ENCODE data around the gene ERAP2. TPM values are rescaled to one million over a fixed set of nuclear protein-coding genes. Genes with fewer than 3 reads are reported as not detected.
"Not testable (repeated sequence)": the region's sequence is repeated elsewhere in the genome, so short reads cannot be mapped to it uniquely, and the experiment has no call there.

The ERAP2 gene, protein sequence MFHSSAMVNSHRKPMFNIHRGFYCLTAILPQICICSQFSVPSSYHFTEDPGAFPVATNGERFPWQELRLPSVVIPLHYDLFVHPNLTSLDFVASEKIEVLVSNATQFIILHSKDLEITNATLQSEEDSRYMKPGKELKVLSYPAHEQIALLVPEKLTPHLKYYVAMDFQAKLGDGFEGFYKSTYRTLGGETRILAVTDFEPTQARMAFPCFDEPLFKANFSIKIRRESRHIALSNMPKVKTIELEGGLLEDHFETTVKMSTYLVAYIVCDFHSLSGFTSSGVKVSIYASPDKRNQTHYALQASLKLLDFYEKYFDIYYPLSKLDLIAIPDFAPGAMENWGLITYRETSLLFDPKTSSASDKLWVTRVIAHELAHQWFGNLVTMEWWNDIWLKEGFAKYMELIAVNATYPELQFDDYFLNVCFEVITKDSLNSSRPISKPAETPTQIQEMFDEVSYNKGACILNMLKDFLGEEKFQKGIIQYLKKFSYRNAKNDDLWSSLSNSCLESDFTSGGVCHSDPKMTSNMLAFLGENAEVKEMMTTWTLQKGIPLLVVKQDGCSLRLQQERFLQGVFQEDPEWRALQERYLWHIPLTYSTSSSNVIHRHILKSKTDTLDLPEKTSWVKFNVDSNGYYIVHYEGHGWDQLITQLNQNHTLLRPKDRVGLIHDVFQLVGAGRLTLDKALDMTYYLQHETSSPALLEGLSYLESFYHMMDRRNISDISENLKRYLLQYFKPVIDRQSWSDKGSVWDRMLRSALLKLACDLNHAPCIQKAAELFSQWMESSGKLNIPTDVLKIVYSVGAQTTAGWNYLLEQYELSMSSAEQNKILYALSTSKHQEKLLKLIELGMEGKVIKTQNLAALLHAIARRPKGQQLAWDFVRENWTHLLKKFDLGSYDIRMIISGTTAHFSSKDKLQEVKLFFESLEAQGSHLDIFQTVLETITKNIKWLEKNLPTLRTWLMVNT
- total RNA-seq: 100 to 1,000 TPM; 122 to 138 TPM

DNA sequence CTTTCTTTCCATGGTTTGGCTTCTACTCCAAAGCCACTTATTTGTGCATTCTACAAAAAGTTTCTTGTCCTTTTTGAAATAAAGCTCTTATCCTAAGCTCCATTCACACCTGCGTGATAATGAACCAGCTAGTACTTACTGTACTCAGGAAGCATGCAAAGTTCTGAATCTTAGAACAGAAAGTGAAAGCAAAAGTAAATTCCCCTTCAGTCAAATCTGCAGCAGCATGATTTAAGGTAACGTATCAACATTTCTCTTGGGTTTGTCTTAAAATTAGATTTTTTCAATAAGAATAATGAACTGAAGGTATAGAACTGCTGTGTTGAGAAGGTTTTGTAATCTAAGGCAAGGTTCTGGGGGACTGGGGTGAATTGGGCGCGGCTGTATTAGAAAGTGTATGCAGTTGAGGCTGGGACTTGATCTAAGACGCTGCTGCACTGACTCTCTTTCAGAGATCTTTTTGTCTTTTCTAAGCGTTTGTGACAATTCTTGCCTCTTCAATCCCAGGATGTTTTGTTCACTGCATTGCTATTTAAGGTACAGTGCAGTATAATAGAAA is at the start of gene ERAP2:
TSS of gene ERAP2 (plus strand) at position 209 of the 559 bp plus-strand sequence. CDS start 3,186 bp downstream, outside the sequence.
- ChIA-PET CTCF (interaction anchor here (1.1 to 2.8 kb wide), 9 partner anchors 8 to 266 kb away, joined by 3 to 17 read pairs (median 3); partner anchors contain the start of genes LIX1 and LNPEP), POLR2A (interaction anchor here (1.2 to 1.3 kb wide), 3 partner anchors 9 to 68 kb away, joined by 4 to 10 read pairs (median 4); partner anchors contain the start of gene ERAP1)
- peak within 1 kb of the TSS; percentile 92 for H3K4me3 Mint-ChIP-seq
- DNase-seq: peak; percentile 40
- H3K36me3 Mint-ChIP-seq (ENCODE audit: low read depth): peaks cover 24% of the 10 kb centered on the region
- H3K27me3 Mint-ChIP-seq: no peaks in the 10 kb centered on the region
- H3K4me1 Mint-ChIP-seq: peaks cover 66% of the 10 kb centered on the region
- peak within 1 kb of the TSS; percentile 95 for H3K27ac Mint-ChIP-seq
- H3K9me3 Mint-ChIP-seq: no peaks in the 10 kb centered on the region

DNA sequence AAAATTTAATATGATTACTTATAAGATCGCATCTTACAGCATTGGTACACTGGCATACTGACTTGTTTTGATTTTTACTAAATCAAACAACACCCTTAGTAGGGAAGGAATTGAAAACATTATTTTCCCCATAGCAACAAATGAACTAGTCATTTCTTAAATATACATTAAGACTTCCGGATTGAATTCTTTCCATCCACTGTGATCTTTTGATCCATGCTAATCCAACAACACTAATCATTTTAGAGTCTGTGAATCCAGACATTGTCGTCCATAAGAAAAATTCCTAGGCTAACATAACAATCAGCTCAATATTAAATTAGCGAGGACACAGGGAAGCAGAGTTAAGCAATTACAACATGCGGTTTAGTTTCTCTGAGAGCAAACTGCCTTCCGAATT is 47.0 kb upstream of the ERAP2 start:
- ChIA-PET CTCF (interaction anchor here (1.2 kb wide), 1 partner anchor 13 kb away, joined by 3 read pairs; no protein-coding TSS in a partner anchor), POLR2A (no interaction called here)
- DNase-seq: no peak
- Mint-ChIP-seq H3K27me3 (peaks cover 12% of the 10 kb centered on the region), H3K4me3 (no peak overlapping the region), H3K9me3 (no peaks in the 10 kb centered on the region), H3K36me3 (ENCODE audit: low read depth) (no peaks in the 10 kb centered on the region), H3K4me1 (peaks cover 1% of the 10 kb centered on the region), H3K27ac (no peak overlapping the region)

DNA sequence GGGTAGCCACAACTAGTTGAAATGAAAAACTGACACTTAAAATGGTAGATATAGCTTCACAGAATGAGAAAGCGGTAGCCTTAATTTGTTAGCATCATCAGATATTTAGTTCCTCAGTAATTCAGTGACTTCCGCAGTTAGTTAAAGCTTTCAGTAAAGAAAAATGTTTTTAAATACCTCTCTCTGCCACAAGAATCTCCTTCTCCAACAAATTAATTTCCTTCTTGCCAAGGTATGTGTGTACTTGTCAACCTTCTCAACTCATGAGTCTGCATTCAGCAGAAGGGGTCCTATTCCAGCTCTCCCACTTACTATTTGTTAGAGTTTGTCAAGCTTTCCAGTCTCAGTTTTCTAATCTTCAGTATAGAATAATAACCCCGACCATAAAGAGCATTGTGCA is 42.3 kb upstream of the ERAP2 start:
- Mint-ChIP-seq H3K9me3 (no peaks in the 10 kb centered on the region), H3K27me3 (no peaks in the 10 kb centered on the region), H3K36me3 (ENCODE audit: low read depth) (no peaks in the 10 kb centered on the region), H3K4me1 (peaks cover 4% of the 10 kb centered on the region), H3K4me3 (no peak overlapping the region), H3K27ac (no peak overlapping the region)
- ChIA-PET POLR2A (no interaction called here), CTCF (interaction anchor here (0.7 kb wide), 1 partner anchor 11 kb away, joined by 7 read pairs; no protein-coding TSS in a partner anchor)
- DNase-seq: no peak

DNA sequence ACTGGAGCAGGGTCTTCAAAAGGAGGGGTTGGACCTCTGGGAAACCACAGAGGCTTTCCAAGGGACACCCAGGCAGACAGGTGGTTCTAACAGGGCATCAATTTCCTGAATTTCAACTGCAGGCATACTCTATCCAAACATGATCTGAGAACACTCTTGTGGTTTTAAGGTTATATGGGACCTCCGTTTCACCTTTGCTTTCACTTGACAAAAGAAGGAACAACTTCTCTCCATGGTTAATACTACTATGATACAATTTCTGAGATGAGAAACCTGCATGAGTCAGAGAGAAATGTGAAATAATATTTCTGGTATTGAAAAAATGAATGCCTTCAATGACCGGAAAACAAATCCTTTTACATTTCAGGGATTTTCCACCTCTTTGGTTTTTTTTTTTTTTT is 40.5 kb upstream of the ERAP2 start:
- H3K9me3 Mint-ChIP-seq: no peaks in the 10 kb centered on the region
- H3K27me3 Mint-ChIP-seq: no peaks in the 10 kb centered on the region
- H3K4me1 Mint-ChIP-seq: peaks cover 4% of the 10 kb centered on the region
- no peak overlapping the region for H3K27ac Mint-ChIP-seq
- ChIA-PET POLR2A (no interaction called here), CTCF (no interaction called here)
- no peak for DNase-seq
- H3K36me3 Mint-ChIP-seq (ENCODE audit: low read depth): no peaks in the 10 kb centered on the region
- H3K4me3 Mint-ChIP-seq: no peak overlapping the region

DNA sequence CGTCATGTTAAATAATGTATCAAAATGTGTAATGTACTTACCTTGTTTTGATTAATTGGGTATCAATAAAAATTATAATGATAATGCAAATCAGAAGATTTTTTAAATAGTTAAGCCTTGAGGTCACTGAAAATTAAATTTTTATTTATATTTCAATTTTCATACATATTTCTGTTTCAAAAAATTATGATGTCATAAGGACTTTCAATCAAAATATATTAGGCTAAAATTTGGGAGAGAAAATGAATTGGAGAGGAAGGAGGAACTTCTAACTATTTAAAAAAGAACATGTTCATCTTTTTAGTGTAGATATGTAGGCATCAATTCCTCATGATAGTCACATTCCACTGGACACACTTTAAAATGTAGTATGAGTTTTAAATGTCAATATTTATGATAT is 39.5 kb upstream of the ERAP2 start:
- Mint-ChIP-seq H3K4me1 (peaks cover 4% of the 10 kb centered on the region), H3K27me3 (no peaks in the 10 kb centered on the region), H3K9me3 (no peaks in the 10 kb centered on the region), H3K36me3 (ENCODE audit: low read depth) (no peaks in the 10 kb centered on the region), H3K4me3 (no peak overlapping the region), H3K27ac (no peak overlapping the region)
- ChIA-PET POLR2A (no interaction called here), CTCF (interaction anchor here (1.4 kb wide), 1 partner anchor 26 kb away, joined by 3 read pairs; no protein-coding TSS in a partner anchor)
- no peak for DNase-seq

DNA sequence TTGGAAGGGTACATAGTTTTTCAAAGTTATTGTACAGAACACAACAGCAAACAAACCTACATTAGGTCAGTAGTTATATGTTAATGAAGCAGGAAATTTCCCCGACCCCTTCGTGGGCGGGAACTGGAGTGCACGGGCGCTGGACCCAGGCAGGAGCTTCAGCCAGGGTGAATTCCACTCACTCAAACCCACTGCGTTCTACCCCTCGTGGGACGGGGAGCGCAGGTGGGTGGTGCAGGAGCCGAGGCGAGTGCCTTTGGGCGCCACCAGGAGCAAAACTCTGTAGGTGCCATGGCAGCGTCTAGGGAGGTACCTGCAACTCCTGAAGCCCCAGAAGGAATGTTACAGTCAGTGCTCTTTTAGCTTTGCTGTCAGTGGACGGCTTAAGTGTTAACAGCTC is 39.0 kb upstream of the ERAP2 start:
- no peaks in the 10 kb centered on the region for H3K9me3 Mint-ChIP-seq
- no peak overlapping the region for H3K27ac Mint-ChIP-seq
- CTCF ChIA-PET: interaction anchor here (1.2 to 1.4 kb wide), 3 partner anchors 27 to 324 kb away, joined by 3 read pairs; no protein-coding TSS in a partner anchor
- H3K4me3 Mint-ChIP-seq: no peak overlapping the region
- POLR2A ChIA-PET: no interaction called here
- H3K27me3 Mint-ChIP-seq: no peaks in the 10 kb centered on the region
- no peaks in the 10 kb centered on the region for H3K36me3 Mint-ChIP-seq (ENCODE audit: low read depth)
- DNase-seq: no peak
- H3K4me1 Mint-ChIP-seq: peaks cover 4% of the 10 kb centered on the region

DNA sequence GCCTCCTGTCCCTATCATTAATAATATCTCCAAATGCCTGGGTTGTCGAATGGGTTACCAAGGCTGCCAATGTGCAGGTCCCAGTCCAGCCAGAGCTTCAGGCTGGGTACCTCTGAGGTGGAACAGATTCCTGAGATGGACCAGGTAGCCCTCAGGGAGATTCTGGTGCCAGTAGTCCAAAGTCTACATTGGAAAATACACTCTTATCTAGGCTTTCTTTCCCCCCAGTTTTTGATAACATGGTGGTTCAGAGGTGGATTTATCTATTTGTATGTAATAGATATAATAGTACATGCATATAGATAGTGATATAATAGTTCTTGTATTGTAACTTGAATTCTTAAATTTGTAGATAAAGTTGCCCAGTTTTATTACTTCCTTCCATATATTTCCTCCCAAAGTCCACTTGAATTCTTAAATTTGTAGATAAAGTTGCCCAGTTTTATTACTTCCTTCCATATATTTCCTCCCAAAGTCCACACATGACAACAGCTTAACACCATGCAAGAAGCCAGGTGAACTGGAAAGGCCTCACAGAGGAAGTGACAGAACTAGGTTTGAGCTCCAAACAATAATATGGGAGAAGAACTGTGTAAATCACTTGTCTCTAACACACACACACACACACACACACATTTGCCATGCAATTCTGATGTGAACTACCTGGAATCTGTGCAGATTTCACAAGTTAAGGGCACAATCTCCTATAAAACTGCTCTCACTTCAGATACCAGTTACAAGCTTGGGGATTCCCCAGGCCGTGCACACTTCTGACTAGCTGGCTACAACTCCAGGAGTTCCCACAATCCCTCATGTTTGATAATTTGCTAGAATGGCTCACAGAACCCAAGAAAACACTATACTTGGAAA is 37.9 kb upstream of the ERAP2 start:
- Mint-ChIP-seq H3K4me1 (peaks cover 10% of the 10 kb centered on the region), H3K36me3 (ENCODE audit: low read depth) (no peaks in the 10 kb centered on the region), H3K27ac (no peak overlapping the region), H3K27me3 (no peaks in the 10 kb centered on the region), H3K4me3 (no peak overlapping the region), H3K9me3 (no peaks in the 10 kb centered on the region)
- POLR2A ChIA-PET: no interaction called here
- DNase-seq: no peak
- CTCF ChIA-PET: interaction anchor here (1.0 to 1.4 kb wide), 5 partner anchors 28 to 323 kb away, joined by 3 to 4 read pairs (median 3); partner anchors contain the start of gene ERAP2

DNA sequence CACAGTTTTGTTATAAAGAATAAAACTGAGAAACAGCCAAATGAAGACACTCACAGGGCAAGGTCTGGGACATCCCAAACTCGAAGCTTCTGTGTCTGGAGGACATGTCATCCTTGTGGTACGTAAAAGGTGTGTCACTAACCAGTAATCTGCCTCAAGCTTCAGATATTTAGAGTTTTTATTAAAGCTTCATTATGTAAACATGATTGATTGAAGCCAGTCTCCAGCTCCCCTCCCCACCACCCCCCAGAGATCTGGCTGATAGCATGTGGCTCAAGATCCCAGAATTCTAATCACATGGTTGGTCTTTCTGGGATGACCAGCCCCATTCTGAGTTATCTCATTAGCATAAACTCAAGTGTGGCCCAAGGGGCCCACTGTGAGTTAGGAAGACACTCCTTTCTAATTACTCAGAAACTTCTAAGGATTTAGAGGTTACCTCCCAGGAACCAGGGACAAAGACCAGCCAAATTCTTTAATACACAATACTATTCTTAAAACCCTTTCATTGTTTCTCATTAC is 37.2 kb upstream of the ERAP2 start:
- ChIA-PET CTCF (interaction anchor here (1.0 to 1.1 kb wide), 2 partner anchors 30 to 38 kb away, joined by 3 to 4 read pairs; partner anchors contain the start of gene ERAP2), POLR2A (no interaction called here)
- Mint-ChIP-seq H3K4me1 (peaks cover 17% of the 10 kb centered on the region), H3K27me3 (no peaks in the 10 kb centered on the region), H3K27ac (no peak overlapping the region), H3K9me3 (peaks cover 2% of the 10 kb centered on the region), H3K36me3 (ENCODE audit: low read depth) (no peaks in the 10 kb centered on the region), H3K4me3 (no peak overlapping the region)
- no peak for DNase-seq

DNA sequence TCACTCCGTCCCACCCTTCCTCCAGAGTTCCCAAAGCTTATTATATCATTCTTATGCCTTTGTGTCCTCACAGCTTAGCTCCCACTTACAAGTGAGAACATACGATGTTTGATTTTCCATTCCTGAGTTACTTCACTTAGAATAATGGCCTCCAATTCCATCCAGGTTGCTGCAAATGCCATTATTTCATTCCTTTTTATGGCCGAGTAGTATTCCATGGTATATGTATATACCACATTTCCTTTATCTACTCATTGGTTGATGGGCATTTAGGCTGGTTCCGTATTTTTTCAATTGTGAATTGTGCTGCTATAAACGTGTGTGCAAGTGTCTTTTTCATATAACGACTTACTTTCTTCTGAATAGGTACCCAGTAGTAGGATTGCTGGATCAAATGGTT is 34.4 kb upstream of the ERAP2 start:
- H3K4me1 Mint-ChIP-seq: peaks cover 12% of the 10 kb centered on the region
- H3K9me3 Mint-ChIP-seq; POLR2A ChIA-PET; H3K4me3 Mint-ChIP-seq; H3K27ac Mint-ChIP-seq; DNase-seq; H3K36me3 Mint-ChIP-seq (ENCODE audit: low read depth); H3K27me3 Mint-ChIP-seq: not testable (repeated sequence)
- CTCF ChIA-PET: interaction anchor here (0.7 kb wide), 1 partner anchor 89 kb away, joined by 3 read pairs; no protein-coding TSS in a partner anchor

DNA sequence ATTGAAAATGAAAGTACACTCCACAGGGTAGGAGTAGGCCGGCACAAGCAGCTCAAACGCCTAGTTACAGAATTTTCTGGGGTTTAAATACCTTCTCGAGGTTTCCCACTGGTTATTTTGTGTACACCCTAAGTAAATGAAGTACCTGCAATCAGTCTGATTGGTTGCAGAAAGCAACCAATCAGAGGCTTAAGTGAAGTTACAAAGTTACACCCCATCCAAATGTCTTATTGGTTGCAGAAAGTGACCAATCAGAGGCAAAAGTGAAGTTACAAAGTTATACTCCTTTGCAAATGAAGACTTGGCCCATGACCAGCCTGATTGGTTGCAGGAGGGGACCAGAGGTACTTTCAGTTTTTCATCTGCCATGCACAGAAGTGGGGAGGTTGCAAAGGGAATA is 33.2 kb upstream of the ERAP2 start:
- Mint-ChIP-seq H3K36me3 (ENCODE audit: low read depth) (peaks cover 2% of the 10 kb centered on the region), H3K27ac (no peak overlapping the region), H3K4me3 (no peak overlapping the region), H3K4me1 (peaks cover 12% of the 10 kb centered on the region), H3K27me3 (peaks cover 6% of the 10 kb centered on the region), H3K9me3 (peaks cover 2% of the 10 kb centered on the region)
- ChIA-PET CTCF (no interaction called here), POLR2A (no interaction called here)
- DNase-seq: no peak

DNA sequence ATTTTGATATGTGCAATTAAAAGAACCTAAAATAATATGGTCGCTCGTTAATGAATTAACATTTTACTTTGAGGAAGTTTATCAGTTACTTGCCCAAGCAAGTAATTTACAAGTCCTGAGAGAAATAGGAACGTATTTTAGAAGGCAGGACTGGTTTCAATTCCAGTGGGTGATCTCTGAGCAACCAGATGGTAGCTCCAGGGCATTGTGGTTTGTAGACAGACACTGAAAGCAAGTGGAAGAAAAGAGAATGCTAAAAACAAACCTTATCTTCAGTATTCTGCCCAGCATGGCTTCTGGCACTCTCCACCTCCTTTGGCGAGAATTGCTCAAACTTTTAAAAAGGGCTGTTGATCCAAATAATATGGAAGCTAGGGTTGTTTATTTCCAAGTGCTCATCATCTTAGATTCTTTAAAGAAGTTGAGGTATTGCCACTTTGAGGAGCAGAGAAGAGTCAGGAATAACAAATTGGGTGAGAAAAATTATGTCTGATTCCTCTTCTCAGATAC is 31.8 kb upstream of the ERAP2 start:
- H3K27ac Mint-ChIP-seq: no peak overlapping the region
- H3K27me3 Mint-ChIP-seq: peaks cover 15% of the 10 kb centered on the region
- ChIA-PET CTCF (interaction anchor here (0.6 to 1.0 kb wide), 2 partner anchors 34 to 138 kb away, joined by 3 to 4 read pairs; no protein-coding TSS in a partner anchor), POLR2A (no interaction called here)
- no peak for DNase-seq
- H3K36me3 Mint-ChIP-seq (ENCODE audit: low read depth): peaks cover 2% of the 10 kb centered on the region
- H3K4me3 Mint-ChIP-seq: no peak overlapping the region
- H3K4me1 Mint-ChIP-seq: peaks cover 12% of the 10 kb centered on the region
- peaks cover 4% of the 10 kb centered on the region for H3K9me3 Mint-ChIP-seq
